HG02885 (cell line): ENCODE results near the gene GAREM1.

ENCODE experiments used
- ATAC-seq: cut with Tn5 transposase; IDR thresholded peaks from one replicate; pipeline ENCODE4 v1.9.1; 2021; ENCODE audit warnings: mild to moderate bottlenecking; ENCODE audit not compliant: unreplicated experiment, poor library complexity

GAREM1 gene

DNA sequence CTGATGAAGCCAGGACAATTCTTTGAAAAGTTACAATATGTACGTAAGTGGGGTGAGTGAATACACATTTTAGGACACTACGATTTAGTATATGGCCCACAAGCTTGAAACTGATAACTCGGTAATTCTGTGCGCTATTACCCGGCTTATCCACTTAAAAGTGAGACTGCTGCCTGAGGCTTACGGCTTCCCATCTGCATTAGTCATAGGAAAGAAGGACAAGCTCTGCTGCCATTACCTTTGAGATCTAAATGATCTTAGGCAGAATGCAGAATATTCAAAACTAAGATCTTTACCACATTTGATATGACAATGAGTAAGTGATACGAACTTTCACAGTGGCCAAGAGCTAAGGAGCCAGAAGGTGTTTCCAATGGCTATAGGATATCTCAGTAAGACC is 133.3 kb downstream of the GAREM1 start:
- ATAC-seq: no peak

- no peak for ATAC-seq
Measured at GRCh38 chr18:32335228-32335627, 135.5 kb downstream of the GAREM1 start.

DNA sequence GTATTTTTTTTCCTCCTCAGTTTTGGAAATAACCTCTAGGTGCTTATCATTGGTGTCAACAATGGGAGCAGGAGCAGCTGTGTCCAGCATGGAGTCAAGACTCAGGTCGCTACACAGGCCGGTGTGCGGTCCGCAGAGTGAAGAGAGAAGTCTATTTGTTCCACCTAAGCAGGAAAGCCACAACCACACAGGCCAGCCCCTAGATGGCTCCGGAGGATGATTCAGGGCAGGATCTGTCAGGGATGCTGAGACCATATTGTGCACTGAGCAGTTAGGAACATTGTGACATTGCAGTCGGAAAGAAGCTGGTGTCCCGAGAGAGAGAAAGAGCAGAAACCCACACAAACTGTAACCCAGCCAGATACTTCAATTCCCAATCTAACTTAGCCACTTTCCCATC is 136.9 kb downstream of the GAREM1 start:
- no peak for ATAC-seq

DNA sequence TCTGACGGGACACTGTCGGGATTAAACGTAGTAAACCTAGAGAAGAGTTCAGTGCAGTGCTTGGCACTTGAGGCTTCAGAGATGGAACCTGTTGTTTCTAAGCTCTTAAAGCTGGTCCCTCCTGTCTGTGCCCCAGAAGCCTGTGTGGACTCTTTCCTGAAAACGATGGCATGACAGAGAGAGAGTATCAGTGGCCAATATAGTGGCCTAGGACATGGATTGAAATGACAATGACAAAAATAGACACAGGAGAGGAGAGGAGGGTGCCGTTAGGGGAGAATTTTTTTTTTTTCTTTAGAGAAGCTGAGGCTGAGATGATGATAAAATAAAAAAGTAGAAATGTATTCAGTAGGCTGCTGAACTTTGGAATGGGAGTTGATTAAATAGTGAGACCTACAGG is 138.0 kb downstream of the GAREM1 start:
- ATAC-seq: no peak

- ATAC-seq: no peak
Measured at GRCh38 chr18:32328974-32329373, 141.7 kb downstream of the GAREM1 start.

GRCh38 chr18:32328379-32328778 is 142.3 kb downstream of the GAREM1 start:
- ATAC-seq: no peak

DNA sequence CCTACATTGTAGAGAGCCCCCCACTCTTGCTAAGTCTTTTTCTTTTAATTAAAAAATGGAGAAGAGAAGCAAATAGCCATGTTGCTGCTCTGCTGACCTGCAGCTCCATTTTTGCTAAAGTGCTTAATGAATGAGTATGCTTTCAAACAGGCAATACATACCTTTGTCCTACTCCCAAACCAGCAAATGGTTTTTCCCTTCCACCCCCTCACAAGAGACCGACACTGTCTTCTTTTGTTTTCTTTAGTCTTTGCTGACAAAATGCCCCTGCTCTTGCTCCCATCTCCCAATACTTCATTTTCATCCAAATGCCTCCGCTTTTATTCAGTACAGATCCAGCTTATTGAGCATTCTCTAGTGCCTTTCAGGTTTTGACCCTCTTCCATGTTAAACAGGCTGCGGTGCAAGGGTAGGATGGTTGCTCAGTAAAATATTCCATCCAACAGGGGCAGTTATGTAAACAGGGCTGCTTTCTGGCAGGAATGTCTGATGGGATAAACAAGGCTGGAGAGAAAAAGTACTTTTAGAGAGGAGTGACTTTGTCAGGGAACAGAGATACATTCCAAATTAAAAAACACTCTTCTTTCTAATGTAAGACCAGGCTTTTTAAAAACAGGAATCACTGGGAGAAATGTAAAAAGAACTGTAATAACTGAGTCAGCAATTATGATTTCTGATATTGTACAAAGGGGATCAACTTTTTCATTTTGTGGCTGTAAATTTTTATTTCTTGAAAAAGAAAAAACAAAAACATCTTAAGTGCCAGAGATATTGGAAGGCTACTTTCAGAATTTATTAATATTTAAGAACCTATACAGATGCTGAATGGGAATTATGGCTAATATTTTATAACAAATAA is 144.0 kb downstream of the GAREM1 start:
- no peak for ATAC-seq

GRCh38 chr18:32324181-32324580 is 146.5 kb downstream of the GAREM1 start:
- no peak for ATAC-seq

GRCh38 chr18:32321826-32322225 is 148.9 kb downstream of the GAREM1 start:
- ATAC-seq: no peak

DNA sequence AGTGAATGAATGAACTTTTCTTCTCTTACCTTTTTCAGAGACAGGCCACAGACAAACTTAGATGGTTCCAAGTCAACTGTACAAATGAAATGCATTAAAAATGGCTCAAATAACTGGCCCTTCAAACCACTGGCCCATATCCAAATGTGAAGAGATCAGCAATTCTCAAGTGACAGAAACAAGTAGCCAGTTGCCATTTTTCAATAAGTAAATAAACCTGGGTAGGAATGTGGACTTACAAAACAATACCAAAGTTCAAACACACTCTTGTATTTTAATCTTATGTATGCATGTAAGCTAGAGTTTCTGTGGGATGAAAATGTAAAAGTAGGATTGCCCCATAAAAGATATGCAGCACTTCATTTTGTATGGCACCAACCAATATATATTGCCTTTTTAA is 151.6 kb downstream of the GAREM1 start:
- no peak for ATAC-seq

DNA sequence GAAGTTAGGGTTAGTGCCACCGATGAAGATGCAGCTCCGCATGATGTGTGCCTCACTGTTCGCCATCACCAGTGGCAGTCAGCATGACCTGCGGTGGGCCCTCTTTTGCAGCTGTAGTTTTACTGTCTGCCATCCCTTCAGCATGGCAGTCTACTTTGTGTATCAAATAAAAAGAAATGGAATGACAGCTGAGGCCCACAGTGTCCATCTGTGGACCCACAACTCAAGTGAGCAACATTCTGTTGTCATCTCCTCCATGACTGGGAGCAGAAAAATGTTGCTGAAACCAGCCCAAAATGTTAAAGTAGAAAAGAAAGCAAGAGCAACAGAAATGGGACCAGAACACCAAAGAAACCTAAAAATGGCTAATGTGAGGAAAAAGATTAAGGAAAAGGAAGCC is 152.1 kb downstream of the GAREM1 start:
- no peak for ATAC-seq

GRCh38 chr18:32317651-32318050 is 153.0 kb downstream of the GAREM1 start:
- no peak for ATAC-seq

GRCh38 chr18:32315881-32316280 is 154.8 kb downstream of the GAREM1 start:
- ATAC-seq: no peak

GRCh38 chr18:32310774-32311173 is 159.9 kb downstream of the GAREM1 start:
- ATAC-seq: no peak

GRCh38 chr18:32310101-32310500 is 160.6 kb downstream of the GAREM1 start:
- ATAC-seq: no peak

DNA sequence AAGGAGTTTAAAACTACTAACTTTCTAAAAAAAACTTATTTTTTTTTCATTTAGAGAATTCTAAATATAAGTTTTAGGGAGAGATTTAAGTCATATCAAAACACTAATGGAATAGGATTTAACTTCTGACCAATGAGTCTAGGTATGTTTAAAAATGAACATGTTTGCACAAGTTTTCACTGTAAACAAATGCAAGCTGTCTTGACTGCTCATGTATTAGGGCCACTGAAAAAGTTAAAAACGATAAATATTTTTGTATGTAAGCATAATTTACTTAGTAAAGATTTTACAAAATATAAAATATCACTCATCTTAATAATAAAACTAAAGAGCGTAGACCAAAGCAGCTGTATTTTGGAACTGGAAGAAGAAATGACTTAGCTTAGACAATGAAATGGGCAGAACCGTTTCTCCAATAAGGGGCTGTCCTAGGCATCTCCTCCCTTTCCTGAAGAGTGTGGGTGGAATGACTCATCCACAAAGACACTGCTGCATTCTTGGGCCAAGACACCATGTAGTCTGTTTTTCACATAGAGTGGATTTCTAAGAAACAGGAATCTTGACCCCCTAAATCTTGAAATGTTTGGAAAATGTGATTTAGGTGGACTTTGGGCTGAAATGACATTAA is 162.1 kb downstream of the GAREM1 start:
- no peak for ATAC-seq

GRCh38 chr18:32303400-32303799 is 167.3 kb downstream of the GAREM1 start:
- ATAC-seq: no peak

DNA sequence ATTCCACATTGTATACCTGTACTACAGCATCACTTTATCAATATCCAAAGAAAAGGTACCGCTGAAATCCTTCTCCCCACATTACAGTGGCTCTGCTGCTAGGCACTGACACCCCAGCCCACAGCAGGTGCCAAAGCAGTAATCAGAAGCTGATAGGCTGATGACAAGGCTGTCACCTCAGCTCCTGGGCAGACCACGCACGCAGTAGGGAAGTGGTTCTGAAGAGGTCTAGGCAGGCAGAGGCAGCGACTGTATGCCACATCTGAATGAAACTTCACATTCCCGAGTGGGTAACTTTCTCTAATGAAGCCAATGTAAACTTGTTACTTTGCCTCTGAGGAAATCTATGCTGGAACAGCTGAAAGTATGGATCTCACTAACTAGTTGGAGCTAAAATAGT is 167.9 kb downstream of the GAREM1 start:
- no peak for ATAC-seq

DNA sequence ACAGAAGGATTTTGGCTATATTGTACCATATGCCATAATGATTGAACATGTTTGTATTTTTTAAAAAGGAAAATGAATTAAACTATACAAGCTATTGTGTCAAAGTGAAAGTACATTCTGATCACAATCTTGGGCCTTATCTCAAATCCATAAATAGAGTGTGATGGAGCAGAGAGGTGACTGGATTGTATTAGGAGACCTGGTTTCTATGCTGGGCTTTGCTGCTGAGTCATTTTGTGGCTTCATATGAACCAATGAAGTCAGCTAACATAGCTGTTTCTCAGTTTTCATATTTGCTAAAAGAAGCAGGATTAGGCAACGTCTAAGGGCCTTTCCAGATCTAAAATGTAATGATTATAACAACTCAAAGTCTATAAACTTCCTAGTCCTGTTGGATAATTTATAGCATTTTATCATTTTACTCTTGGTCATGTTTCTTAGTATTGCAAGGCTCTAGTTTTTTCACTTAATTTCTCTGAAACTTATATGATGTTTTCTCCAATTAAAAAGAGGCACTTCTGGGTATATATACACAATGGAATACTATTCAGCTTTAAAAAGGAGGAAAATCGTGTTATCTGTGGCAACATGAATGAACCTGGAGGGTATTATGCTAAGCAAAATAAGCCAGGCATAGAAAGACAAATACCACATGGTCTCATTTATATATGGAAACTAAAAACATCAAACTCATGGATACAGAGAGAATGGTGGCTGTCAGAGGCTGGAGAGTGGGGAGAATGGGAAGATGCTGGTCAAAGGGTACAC is 168.5 kb downstream of the GAREM1 start:
- ATAC-seq: peak; percentile 92

- no peak for ATAC-seq
Measured at GRCh38 chr18:32301361-32301760, 169.3 kb downstream of the GAREM1 start.

DNA sequence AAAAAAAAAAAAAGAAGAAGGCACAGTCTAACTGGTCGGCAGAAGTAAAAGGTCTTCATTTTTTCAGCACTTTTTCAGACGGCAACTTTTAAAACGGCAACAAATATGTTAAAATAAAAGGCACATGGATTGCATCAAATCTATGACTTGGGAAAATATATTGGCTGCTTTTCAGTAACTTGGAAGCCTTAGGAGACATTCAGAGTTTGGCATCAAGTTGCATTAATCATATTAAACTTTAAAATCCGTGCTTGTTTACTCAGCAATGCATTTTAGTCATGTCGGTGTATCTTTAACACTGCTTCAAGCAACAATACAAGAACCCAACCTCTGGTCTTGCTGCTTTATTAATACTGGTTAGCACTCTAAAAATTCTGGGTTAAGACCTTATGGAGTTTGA is 169.8 kb downstream of the GAREM1 start:
- ATAC-seq: no peak
